ENCODE data around the gene VPS26C. TPM values are rescaled to one million over a fixed set of nuclear protein-coding genes. Genes with fewer than 3 reads are reported as not detected.

VPS26C gene
- total RNA-seq, 1 experiment from 2014 or later: 46.2 TPM

DNA sequence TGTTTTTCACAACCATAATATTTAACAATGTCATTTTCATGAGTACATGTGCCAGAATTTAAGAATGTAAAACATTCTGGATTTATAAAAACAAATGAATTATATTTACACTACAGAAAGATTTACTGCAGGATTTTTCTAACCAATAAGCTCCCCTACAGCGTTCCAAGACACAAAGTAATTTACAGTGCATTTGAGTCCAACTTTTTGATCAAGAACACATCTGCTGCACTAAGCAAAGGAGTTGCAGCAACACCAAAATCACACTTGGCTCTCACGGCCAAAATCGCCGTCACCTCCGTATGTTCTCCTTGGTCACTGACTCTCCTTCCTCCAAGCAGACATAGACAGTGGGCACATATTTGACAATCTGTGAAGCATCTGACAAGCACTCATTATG lies 7.7 kb downstream of the VPS26C start:
- Histone ChIP-seq H3K27ac (no peak overlapping the region), H3K4me2 (no peak overlapping the region), H3K27me3 (ENCODE audit: insufficient read depth, low read depth) (no peaks in the 10 kb centered on the region), H3K79me2 (ENCODE audit: low read depth) (peaks cover 41% of the 10 kb centered on the region), H3K4me1 (replicated peaks; ENCODE audit: insufficient read depth) (no peaks in the 10 kb centered on the region), H3K36me3 (ENCODE audit: low read depth) (no peaks in the 10 kb centered on the region), H4K20me1 (ENCODE audit: insufficient read depth) (no peaks in the 10 kb centered on the region), H2AFZ (no peak overlapping the region), H3F3A (ENCODE audit: insufficient read depth, low read depth) (no peaks in the 10 kb centered on the region), H3K9me2 (ENCODE audit: insufficient read depth) (no peaks in the 10 kb centered on the region), H3K4me3 (no peak overlapping the region), H3K9me3 (ENCODE audit: insufficient read depth, low read depth) (no peaks in the 10 kb centered on the region)
- no TSS peak for BruUV-seq (replicated peaks)
- ChIA-PET CTCF (no interaction called here), POLR2A (ENCODE audit: unreplicated experiment) (interaction anchor here (1.0 kb wide), 1 partner anchor 8 kb away, joined by 12 read pairs; the partner anchor contains the start of gene VPS26C)
- DNase-seq: no peak
- TF ChIP-seq, protein P1, sequence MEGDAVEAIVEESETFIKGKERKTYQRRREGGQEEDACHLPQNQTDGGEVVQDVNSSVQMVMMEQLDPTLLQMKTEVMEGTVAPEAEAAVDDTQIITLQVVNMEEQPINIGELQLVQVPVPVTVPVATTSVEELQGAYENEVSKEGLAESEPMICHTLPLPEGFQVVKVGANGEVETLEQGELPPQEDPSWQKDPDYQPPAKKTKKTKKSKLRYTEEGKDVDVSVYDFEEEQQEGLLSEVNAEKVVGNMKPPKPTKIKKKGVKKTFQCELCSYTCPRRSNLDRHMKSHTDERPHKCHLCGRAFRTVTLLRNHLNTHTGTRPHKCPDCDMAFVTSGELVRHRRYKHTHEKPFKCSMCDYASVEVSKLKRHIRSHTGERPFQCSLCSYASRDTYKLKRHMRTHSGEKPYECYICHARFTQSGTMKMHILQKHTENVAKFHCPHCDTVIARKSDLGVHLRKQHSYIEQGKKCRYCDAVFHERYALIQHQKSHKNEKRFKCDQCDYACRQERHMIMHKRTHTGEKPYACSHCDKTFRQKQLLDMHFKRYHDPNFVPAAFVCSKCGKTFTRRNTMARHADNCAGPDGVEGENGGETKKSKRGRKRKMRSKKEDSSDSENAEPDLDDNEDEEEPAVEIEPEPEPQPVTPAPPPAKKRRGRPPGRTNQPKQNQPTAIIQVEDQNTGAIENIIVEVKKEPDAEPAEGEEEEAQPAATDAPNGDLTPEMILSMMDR (conservative IDR thresholded peaks at IDR 0.05): no peak
- no peak for TF ChIP-seq EZH2 (IDR thresholded peaks at IDR 0.05; ENCODE audit: low read depth)
- intact Hi-C loops (cut with micrococcal nuclease; ENCODE audit: unreplicated experiment): no loop called here

DNA sequence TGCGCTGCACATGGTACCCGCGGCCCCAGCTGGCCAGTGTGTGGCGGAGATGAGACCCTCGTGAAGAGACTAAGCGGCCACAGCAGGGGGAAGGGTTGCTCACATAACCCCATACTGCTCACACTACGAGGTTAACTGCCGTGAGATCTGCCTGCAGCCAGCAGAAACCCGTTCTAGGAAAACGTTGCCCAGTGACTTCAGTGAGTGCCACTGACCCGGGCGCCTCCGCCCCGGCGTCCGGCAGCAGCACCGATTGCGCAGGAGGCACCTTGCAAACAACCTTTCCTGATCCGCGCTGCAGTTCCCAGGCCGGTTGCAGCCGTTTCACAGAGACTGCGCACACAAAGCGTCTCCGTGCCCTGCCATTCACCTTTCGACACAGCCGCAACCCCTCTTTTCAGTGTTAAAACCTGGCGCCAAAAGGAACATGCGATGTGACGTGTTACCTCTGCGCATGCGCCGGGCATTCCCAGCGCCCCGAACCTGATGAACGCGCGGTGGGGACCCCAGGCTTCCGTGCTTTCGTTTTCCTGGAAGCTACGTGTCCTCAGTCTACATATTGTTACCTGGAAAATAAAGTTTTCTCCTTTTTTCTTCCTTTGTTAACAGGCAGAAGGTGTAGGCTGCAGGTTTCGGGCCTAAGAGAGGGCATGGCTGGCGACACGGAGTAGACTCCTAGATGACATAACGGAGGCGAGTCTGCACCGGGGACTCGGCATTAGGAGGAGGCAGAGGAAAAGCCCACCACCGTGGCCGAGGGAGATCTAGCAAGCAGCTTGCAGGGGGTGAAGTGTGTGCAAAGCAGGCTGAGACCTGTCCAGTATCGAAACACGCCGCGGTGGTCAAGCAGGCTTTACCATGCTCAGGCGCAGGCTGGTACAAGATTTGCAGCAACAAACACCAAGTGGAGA lies 8.9 kb downstream of the VPS26C start:
- Histone ChIP-seq H3K27ac (peak overlapping the region; percentile 39), H3K9me2 (ENCODE audit: insufficient read depth) (no peaks in the 10 kb centered on the region), H3K4me2 (peak overlapping the region; percentile 74), H3K36me3 (ENCODE audit: low read depth) (no peaks in the 10 kb centered on the region), H4K20me1 (ENCODE audit: insufficient read depth) (no peaks in the 10 kb centered on the region), H3K4me1 (replicated peaks; ENCODE audit: insufficient read depth) (no peaks in the 10 kb centered on the region), H2AFZ (no peak overlapping the region; the same call in 1 of the 2 replicates), H3F3A (ENCODE audit: insufficient read depth, low read depth) (no peaks in the 10 kb centered on the region), H3K79me2 (ENCODE audit: low read depth) (peaks cover 35% of the 10 kb centered on the region), H3K4me3 (peak overlapping the region; percentile 43; the same call in 1 of the 2 replicates), H3K27me3 (ENCODE audit: insufficient read depth, low read depth) (no peaks in the 10 kb centered on the region), H3K9me3 (ENCODE audit: insufficient read depth, low read depth) (no peaks in the 10 kb centered on the region)
- CTCF ChIA-PET: no interaction called here
- peak; percentile 55 to 63 for DNase-seq
- TF ChIP-seq EZH2 (IDR thresholded peaks at IDR 0.05; ENCODE audit: low read depth): no peak
- TF ChIP-seq, protein P1 (conservative IDR thresholded peaks at IDR 0.05): no peak
- TSS peak; percentile 54 for BruUV-seq (replicated peaks)
- intact Hi-C loops (cut with micrococcal nuclease; ENCODE audit: unreplicated experiment): no loop called here
- POLR2A ChIA-PET (ENCODE audit: unreplicated experiment): interaction anchor here (0.6 kb wide), 1 partner anchor 106 kb away, joined by 4 read pairs; no protein-coding TSS in a partner anchor

DNA sequence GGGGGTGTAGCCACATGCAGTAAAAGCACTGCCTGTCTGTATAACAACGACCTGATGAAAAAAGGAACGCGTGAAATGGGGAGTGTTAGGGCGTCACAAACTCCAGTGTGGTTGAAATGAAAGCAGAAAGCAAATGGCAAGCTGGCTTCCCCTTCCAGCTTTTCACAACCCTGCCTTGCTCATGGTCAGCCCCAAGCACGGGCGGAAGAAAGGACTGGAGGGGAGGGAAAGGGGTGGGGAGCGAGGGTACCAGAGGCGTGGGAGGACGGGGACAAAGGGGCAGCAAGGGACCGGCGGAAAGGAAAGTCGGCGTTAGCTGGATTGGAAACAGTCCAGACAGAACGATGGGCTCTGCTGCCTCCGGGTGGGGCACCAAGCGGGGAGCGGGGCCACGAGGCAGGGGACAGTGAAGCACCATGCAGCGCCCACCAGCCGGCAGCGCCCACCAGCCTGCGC lies 9.6 kb downstream of the VPS26C start:
- no peaks in the 10 kb centered on the region for H3K4me1 ChIP-seq (replicated peaks; ENCODE audit: insufficient read depth)
- DNase-seq: no peak
- peak overlapping the region; percentile 74 for H3K4me2 ChIP-seq
- no peaks in the 10 kb centered on the region for H3K27me3 ChIP-seq (ENCODE audit: insufficient read depth, low read depth)
- no peaks in the 10 kb centered on the region for H3K9me2 ChIP-seq (ENCODE audit: insufficient read depth)
- no peak for TF ChIP-seq EZH2 (IDR thresholded peaks at IDR 0.05; ENCODE audit: low read depth)
- TF ChIP-seq, protein P1 (conservative IDR thresholded peaks at IDR 0.05): no peak
- CTCF ChIA-PET: no interaction called here
- no peak overlapping the region for H2AFZ ChIP-seq
- H3K9me3 ChIP-seq (ENCODE audit: insufficient read depth, low read depth): no peaks in the 10 kb centered on the region
- H3K79me2 ChIP-seq (ENCODE audit: low read depth): peaks cover 33% of the 10 kb centered on the region
- H3K36me3 ChIP-seq (ENCODE audit: low read depth): no peaks in the 10 kb centered on the region
- H3K4me3 ChIP-seq: peak overlapping the region; percentile 43; the same call in 1 of the 2 replicates
- no peaks in the 10 kb centered on the region for H4K20me1 ChIP-seq (ENCODE audit: insufficient read depth)
- no peaks in the 10 kb centered on the region for H3F3A ChIP-seq (ENCODE audit: insufficient read depth, low read depth)
- no TSS peak for BruUV-seq (replicated peaks)
- intact Hi-C loops (cut with micrococcal nuclease; ENCODE audit: unreplicated experiment): no loop called here
- peak overlapping the region; percentile 39 for H3K27ac ChIP-seq
- POLR2A ChIA-PET (ENCODE audit: unreplicated experiment): interaction anchor here (0.6 to 0.7 kb wide), 2 partner anchors 88 to 107 kb away, joined by 4 to 13 read pairs; no protein-coding TSS in a partner anchor
